Measurements from ENCODE around the gene ATP11A. TPM values are rescaled to one million over a fixed set of nuclear protein-coding genes. Genes with fewer than 3 reads are reported as not detected.
A peak's percentile ranks its signal among the peaks of the same experiment; 100 is the strongest.

The ATP11A gene
- total RNA-seq, 1 donor from 2014 or later, result 109 TPM

GRCh38 chr13:112690283-112690929 is 568 bp downstream of the ATP11A start:
- Mint-ChIP-seq H3K36me3 (ENCODE audit: insufficient read depth) (no peaks in the 10 kb centered on the region), H3K4me3 (ENCODE audit: low read depth) (peak overlapping the region; percentile 82), H3K9me3 (ENCODE audit: low read depth) (no peaks in the 10 kb centered on the region), H3K27ac (peak overlapping the region; percentile 90), H3K4me1 (ENCODE audit: low read depth) (peaks cover 38% of the 10 kb centered on the region), H3K27me3 (no peaks in the 10 kb centered on the region)
- DNase-seq (ENCODE audit: low spot score, unreplicated experiment), result peak; percentile 36
- TF ChIP-seq CTCF (IDR thresholded peaks at IDR 0.05; ENCODE audit: unreplicated experiment), result no peak

- TF ChIP-seq CTCF (IDR thresholded peaks at IDR 0.05; ENCODE audit: unreplicated experiment), result no peak
- Mint-ChIP-seq H3K4me1 (ENCODE audit: low read depth) (peaks cover 37% of the 10 kb centered on the region), H3K27me3 (no peaks in the 10 kb centered on the region), H3K36me3 (ENCODE audit: insufficient read depth) (peaks cover 2% of the 10 kb centered on the region), H3K9me3 (ENCODE audit: low read depth) (no peaks in the 10 kb centered on the region), H3K4me3 (ENCODE audit: low read depth) (peak overlapping the region; percentile 82), H3K27ac (peak overlapping the region; percentile 90)
- no peak for DNase-seq (ENCODE audit: low spot score, unreplicated experiment)
Observed at GRCh38 chr13:112692104-112692503, 2.3 kb downstream of the ATP11A start.

DNA sequence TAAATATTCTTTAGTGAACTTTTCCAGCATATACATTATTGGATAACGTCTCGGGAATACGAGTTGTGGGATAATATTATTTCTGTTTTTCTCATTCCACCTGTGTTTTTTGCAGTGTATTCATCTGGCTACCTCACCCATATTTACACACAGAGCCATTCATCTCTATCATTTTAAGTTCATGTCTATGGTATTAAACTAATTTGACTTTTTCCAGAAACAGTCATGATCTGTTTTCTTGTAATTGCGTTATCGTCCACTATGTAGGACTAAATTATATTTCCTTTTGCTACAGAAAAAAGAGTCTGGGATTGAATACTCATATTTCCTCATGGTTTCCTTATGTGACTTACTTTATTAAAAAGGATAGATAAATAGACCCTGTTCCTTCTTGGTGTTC is 2.7 kb downstream of the ATP11A start:
- no peak for TF ChIP-seq CTCF (IDR thresholded peaks at IDR 0.05; ENCODE audit: unreplicated experiment)
- peaks cover 2% of the 10 kb centered on the region for H3K36me3 Mint-ChIP-seq (ENCODE audit: insufficient read depth)
- H3K4me1 Mint-ChIP-seq (ENCODE audit: low read depth), result peaks cover 37% of the 10 kb centered on the region
- H3K27ac Mint-ChIP-seq, result peak overlapping the region; percentile 2
- H3K4me3 Mint-ChIP-seq (ENCODE audit: low read depth), result peak overlapping the region; percentile 82
- no peak for DNase-seq (ENCODE audit: low spot score, unreplicated experiment)
- no peaks in the 10 kb centered on the region for H3K27me3 Mint-ChIP-seq
- H3K9me3 Mint-ChIP-seq (ENCODE audit: low read depth), result no peaks in the 10 kb centered on the region

- peaks cover 35% of the 10 kb centered on the region for H3K4me1 Mint-ChIP-seq (ENCODE audit: low read depth)
- no peaks in the 10 kb centered on the region for H3K27me3 Mint-ChIP-seq
- DNase-seq (ENCODE audit: low spot score, unreplicated experiment), result no peak
- no peak overlapping the region for H3K27ac Mint-ChIP-seq
- no peak for TF ChIP-seq CTCF (IDR thresholded peaks at IDR 0.05; ENCODE audit: unreplicated experiment)
- peaks cover 2% of the 10 kb centered on the region for H3K36me3 Mint-ChIP-seq (ENCODE audit: insufficient read depth)
- H3K9me3 Mint-ChIP-seq (ENCODE audit: low read depth), result no peaks in the 10 kb centered on the region
- H3K4me3 Mint-ChIP-seq (ENCODE audit: low read depth), result no peak overlapping the region
Observed at GRCh38 chr13:112693831-112694497, 4.1 kb downstream of the ATP11A start.

DNA sequence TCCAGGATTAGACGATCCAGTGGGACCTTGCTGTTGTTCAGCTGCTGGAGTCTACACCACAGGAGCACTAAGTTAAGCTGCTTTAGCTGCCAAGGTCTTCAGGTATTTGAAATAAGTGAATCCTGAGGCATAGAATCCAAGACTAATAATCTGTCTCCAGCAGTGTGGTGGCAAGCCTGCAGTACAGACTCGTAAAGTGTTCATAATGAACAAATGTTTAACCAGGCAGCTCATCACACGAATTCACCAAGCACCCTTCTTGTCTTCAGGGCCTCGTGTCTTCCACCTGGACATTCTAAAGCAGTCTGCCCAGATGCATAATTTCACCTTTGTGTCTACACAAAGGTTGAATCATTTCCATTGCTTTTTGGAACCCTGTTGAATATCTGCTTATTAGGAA is 5.3 kb downstream of the ATP11A start:
- no peak for DNase-seq (ENCODE audit: low spot score, unreplicated experiment)
- Mint-ChIP-seq H3K27ac (no peak overlapping the region), H3K4me1 (ENCODE audit: low read depth) (peaks cover 41% of the 10 kb centered on the region), H3K9me3 (ENCODE audit: low read depth) (no peaks in the 10 kb centered on the region), H3K4me3 (ENCODE audit: low read depth) (no peak overlapping the region), H3K27me3 (no peaks in the 10 kb centered on the region), H3K36me3 (ENCODE audit: insufficient read depth) (peaks cover 2% of the 10 kb centered on the region)
- no peak for TF ChIP-seq CTCF (IDR thresholded peaks at IDR 0.05; ENCODE audit: unreplicated experiment)
